Gastrocnemius medialis (tissue), 4 donors: ENCODE data around the gene MAGOH.

Experiments
- POLR2A ChIP-seq, 2 donors: fragments of 450-650 bp; IDR thresholded peaks; one replicate each; pipeline ENCODE4 v1.6.1; 2017; ENCODE audit warnings: antibody characterized with exemption in 2 of 2, mild to moderate bottlenecking in 2 of 2, moderate library complexity in 2 of 2
- TF ChIP-seq, protein P1 (sequence below), 5 experiments: fragments of 450-650 bp in 3 of 5; fragments of 200-600 bp in 2 of 5; sonication (generic) in 2 of 5; IDR thresholded peaks in 4 of 5; conservative IDR thresholded peaks in 1 of 5; 1 replicate in 4 of 5; 2 replicates in 1 of 5; pipeline ENCODE4 v1.5.1; 2016 to 2019; ENCODE audit warnings: antibody characterized with exemption in 5 of 5, mild to moderate bottlenecking in 3 of 5, moderate library complexity in 3 of 5

GRCh38 chr1:53285546-53285945 lies 47.2 kb upstream of the MAGOH start:
- TF ChIP-seq, protein P1, sequence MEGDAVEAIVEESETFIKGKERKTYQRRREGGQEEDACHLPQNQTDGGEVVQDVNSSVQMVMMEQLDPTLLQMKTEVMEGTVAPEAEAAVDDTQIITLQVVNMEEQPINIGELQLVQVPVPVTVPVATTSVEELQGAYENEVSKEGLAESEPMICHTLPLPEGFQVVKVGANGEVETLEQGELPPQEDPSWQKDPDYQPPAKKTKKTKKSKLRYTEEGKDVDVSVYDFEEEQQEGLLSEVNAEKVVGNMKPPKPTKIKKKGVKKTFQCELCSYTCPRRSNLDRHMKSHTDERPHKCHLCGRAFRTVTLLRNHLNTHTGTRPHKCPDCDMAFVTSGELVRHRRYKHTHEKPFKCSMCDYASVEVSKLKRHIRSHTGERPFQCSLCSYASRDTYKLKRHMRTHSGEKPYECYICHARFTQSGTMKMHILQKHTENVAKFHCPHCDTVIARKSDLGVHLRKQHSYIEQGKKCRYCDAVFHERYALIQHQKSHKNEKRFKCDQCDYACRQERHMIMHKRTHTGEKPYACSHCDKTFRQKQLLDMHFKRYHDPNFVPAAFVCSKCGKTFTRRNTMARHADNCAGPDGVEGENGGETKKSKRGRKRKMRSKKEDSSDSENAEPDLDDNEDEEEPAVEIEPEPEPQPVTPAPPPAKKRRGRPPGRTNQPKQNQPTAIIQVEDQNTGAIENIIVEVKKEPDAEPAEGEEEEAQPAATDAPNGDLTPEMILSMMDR (IDR thresholded peaks at IDR 0.05 in 4 of 5, conservative IDR thresholded peaks at IDR 0.05 in 1 of 5) = no peak
- TF ChIP-seq POLR2A (IDR thresholded peaks at IDR 0.05) = no peak
